HG03196 (cell line): ENCODE measurements around the gene IQSEC2.

Experiments
- ATAC-seq: cut with Tn5 transposase; IDR thresholded peaks from one replicate; pipeline ENCODE4 v1.9.1; 2021; ENCODE audit not compliant: unreplicated experiment

IQSEC2 gene

GRCh38 chrX:53305219-53305995 is 24.0 kb upstream of the IQSEC2 start:
- ATAC-seq: no peak

GRCh38 chrX:53303195-53303594 is 21.8 kb upstream of the IQSEC2 start:
- no peak for ATAC-seq

DNA sequence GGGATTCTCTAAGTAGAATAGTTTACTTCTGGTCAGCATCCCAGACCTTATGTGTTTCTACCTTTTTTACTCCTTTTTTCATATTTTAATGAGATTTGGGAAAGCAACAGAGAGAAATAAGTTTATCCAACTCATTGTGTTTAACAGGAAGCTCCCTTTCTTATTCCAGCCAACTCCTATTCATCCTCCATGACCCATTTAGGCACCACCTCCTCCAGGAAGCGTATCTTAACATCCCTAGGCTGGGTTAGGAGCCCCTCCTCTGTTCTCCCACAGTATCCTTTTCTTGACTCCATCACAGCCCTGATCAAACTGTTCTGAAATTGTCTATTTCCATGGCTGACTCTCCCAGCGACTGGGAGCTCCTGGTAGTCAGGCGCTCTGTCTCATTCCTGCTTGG is 18.8 kb upstream of the IQSEC2 start:
- no peak for ATAC-seq

DNA sequence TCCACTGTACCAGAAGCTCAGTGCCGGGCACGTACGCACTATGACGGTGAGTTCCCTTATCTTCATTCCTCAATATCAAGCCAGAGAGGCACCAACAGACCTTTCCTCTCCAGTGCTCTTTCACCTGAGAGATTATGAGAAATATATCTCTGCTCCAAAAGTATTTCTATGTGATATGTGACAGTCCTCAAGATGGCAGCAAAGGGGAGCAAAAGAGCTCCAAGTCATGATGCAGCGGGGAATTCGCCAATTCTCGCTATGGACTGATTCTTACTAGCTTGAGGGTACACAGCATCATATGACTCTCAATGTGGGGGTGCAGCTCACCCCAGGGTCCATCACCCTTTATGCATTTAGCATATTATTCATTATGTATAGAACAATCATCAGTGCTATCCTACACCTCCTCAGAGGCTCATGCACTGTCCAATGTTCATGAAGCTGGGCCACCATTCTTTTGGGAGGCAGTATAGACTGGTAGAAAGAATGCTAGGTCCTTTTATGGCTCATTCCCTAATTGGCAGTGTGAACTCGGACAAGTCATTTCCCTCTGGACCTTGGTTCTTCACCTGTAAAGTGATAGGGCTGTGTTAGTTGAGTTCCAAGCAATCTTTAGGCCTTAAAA is 12.8 kb upstream of the IQSEC2 start:
- no peak for ATAC-seq

DNA sequence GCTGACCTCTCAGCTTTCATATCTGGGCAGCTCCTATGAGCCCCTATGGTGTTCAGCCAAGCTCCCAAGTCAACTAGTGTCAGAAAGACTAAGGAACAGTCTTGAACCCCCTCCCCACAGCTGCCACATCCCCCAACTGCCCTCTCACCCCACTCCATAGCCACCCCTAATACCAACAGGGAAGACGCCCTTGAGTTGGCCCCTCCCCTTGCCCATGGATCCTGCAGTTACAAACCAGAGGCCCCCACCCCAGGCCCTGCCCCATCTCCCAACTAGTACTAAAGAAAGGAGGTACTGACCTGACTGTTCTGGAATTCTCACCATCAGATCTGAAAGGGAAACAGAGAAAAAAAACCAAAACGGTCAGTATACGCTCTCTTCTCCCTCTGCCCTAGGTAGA is 10.2 kb upstream of the IQSEC2 start:
- no peak for ATAC-seq

DNA sequence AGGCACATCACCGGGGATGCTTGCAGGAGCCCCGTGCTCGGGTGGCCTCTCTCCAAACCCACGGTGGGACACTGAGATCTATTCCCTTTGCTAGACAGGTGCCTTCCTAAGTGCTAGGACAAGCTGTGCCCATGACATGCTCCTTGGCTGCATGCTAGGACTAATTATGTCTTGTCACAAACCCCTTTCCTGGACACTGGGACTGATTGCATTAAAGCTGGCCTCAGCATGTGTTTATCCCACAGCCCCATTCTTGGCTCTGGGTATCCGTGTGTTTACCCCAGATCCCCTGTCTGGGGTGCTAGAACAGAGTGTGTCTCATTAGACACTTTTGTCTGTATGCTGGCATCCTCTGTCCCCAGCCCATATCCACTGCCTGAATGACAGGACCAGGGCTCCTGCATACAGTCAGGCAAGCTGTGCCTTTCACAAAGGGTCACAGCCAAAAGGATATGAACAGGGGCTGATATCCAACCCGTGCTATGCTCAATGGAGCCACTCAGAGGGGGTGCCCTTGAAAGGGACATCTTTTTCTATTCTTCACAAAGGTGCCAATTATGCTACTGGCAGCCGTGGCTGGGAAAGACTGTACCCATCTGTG is 9.2 kb upstream of the IQSEC2 start:
- no peak for ATAC-seq

DNA sequence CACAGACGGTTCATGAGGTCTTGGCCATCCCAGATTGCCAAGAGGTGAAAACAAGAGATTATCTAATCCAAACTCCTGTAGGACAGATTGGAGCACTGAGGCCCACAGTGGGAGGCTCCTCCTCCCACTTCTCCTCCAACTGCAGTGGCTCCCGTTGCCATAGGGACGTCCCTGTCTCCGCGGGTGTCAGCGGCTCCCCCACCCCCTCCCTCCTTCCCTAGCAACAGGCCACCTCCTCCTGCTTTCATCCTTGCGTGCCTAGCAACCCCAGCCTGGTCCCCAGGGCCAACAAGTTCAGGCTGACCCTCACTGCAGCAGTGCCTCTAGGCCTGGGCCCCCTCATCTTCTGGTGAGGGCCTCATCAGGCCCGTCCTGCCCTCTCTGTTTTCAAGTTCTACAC is 6.8 kb upstream of the IQSEC2 start:
- ATAC-seq: no peak

DNA sequence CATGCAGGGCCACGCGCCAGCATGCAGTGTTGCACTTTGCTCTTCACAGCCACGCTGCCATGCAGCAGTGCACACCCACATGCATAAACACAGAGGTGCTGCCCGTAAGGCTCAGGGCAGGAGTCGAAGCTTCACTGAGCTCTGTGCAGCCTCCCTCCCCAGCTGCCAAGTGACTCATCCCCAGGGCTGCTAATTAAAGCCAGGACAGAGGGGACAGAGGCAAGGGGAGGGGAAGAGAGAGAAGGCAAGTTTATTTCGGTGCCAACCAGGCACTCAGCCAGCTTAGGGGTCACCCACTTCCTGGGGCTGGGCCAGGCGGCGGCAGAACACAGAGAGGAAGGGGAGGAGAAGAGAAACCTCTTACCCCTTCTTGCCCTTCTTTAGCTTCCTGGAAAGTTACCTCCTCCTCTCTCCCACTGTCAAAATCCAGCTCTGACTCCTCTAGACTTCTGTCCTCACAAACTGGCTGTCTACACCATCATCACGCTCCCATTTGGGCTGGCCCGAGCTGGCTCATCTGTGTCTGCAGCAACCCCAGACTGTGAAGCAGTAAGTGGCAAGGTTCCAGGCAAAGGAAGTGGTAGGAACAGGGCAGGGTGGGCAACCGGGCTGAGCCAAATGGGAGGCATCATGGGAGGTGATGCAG is 6.2 kb upstream of the IQSEC2 start:
- ATAC-seq: no peak

DNA sequence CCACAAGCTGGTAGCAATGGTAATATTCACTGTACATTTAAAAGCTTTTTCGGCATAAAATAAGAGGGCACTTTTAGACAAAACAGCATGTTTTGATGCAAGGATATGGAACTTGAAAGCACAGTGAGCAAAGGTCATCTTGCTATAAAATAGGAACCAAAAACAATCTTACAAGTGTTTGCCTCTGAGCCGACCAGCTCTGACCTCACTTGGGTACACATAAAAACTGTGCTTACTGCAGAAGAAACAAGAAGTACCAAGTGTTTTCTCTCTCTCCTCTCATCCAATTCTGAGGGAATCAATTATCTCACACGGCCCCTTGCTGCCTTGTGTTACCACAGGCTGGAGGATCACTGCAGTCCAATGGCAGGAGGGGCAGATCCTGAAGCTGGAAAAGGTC is 4.8 kb upstream of the IQSEC2 start:
- ATAC-seq: no peak

GRCh38 chrX:53285591-53285990 is 4.2 kb upstream of the IQSEC2 start:
- no peak for ATAC-seq

GRCh38 chrX:53284684-53285447 is 3.5 kb upstream of the IQSEC2 start:
- ATAC-seq: no peak

GRCh38 chrX:53283567-53283966 is 2.2 kb upstream of the IQSEC2 start:
- ATAC-seq: no peak

DNA sequence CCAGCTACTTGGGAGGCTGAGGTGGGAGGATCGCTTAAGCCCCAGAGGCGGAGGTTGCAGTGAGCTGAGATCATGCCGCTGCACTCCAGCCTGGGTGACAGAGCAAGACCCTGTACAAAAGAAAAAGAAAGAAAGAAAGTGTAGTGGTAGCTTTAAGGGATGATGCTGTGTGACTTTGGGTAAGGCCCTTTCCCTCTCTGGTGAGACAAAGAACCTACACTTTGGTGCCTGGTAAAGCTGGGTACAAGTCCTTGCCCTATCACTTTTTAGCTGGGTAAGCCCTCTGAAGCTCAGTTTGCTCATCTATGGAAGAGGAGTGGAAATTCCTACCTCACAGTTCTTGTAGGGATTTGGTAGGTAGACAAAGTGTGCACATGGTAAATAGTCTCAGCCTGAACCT is 1.7 kb upstream of the IQSEC2 start:
- ATAC-seq: no peak

DNA sequence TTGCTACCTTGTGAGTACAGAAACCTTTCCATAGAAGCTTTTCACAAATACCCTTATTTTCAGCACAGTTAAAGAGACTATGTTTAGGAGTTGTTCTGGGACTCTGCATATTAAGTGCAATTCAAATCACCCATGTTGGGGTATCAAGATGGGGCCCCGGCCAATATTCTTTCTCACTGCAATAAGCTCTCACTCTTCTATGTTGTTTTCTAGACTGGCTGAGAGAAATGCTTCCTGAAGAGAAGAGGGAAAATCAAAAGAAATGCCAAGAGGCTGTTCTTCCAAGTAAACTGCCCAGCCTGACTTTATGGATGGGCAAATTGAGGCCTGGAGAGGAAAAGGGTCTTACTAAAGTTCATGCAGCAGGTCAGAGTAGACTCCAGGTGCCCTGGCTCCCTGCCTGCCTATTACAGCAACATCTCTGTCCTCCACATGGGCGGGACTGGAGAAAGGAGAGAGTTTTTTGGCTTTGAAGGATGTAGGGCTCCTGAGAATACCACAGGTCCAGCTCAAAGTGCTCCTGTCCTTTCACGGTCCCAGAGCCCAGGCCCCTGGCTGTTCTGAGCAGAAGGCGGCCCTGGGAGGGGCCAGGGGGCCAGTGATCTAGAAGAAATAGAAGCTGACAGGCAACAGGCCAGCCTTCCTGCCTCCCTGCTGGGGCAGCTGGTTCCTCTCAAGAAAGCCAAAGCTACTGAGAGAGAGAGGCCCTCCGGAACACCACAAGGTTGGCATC is 745 bp upstream of the IQSEC2 start:
- no peak for ATAC-seq

GRCh38 chrX:53280331-53281320 is 758 bp downstream of the IQSEC2 start:
- no peak for ATAC-seq

GRCh38 chrX:53279296-53280237 is 1.8 kb downstream of the IQSEC2 start:
- ATAC-seq: no peak

DNA sequence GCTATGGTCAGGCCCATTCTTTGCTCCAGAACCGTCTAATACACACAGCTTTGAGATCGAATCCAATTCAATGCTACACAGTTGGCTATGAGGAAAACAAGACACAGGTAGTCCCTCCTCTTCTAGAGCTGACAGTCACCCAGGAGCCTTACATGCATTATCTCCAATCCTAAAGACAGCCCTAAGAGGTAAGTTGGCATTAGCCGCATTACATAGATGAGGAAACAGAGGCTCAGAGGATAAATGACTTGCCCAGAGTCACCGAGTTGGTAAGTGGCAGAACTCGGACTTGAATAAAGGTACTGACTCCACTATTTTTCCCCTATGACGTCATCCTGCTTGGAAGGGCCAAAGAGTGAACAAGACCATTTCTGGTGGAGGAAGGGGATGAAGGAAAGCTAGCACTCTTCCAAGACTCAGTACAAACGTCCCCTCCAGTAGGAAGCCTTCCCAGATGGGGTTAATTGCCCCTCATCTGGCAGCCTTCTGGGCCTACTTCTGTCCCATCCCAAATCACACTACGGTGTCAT is 8.5 kb downstream of the IQSEC2 start:
- ATAC-seq: no peak

- ATAC-seq: no peak
These were observed 11.8 kb downstream of the IQSEC2 start for GRCh38 chrX:53269536-53270107.
